Ovary (tissue), 9 donors: ENCODE results near the gene ATXN10. TPM values are rescaled to one million over a fixed set of nuclear protein-coding genes. Genes with fewer than 3 reads are reported as not detected.

Source experiments
- DNase-seq, 5 donors: peaks; one replicate each; pipeline ENCODE4 v3.0.0-alpha.2; 2019 to 2020
- H3K27ac ChIP-seq, 2 donors: fragments of 200-600 bp; one replicate each; pipeline versions ENCODE4 v1.5.1 to v1.8.0; 2019 to 2022
- H3K27me3 ChIP-seq: fragments of 200-600 bp; one replicate; pipeline ENCODE4 v1.8.0; 2022
- H3K36me3 ChIP-seq: fragments of 200-600 bp; sonication (generic); one replicate; pipeline ENCODE4 v1.5.1; 2019
- H3K4me1 ChIP-seq: one replicate; pipeline ENCODE4 v1.8.1; 2013; ENCODE audit warnings: mild to moderate bottlenecking, moderate library complexity; ENCODE audit not compliant: insufficient read depth
- H3K4me3 ChIP-seq: fragments of 200-600 bp; sonication (generic); one replicate; pipeline ENCODE4 v1.5.1; 2017
- H3K9me3 ChIP-seq, 2 donors: fragments of 200-600 bp in 1 of 2; sonication (generic) in 1 of 2; one replicate each; pipeline versions ENCODE4 v1.5.1 to v1.8.1; 2013 to 2019; ENCODE audit warnings: mild to moderate bottlenecking in 1 of 2, moderate library complexity in 1 of 2
- CTCF ChIP-seq, 3 donors: fragments of 450-650 bp in 2 of 3; fragments of 200-600 bp in 1 of 3; IDR thresholded peaks; one replicate each; pipeline versions ENCODE4 v1.5.1 to v1.8.0; 2016 to 2022; ENCODE audit warnings: antibody characterized with exemption in 3 of 3, mild to moderate bottlenecking in 1 of 3
- EP300 ChIP-seq: sonication (generic); formaldehyde crosslinking; IDR thresholded peaks from one replicate; pipeline ENCODE4 v1.6.1; 2017; ENCODE audit warnings: antibody characterized with exemption
- POLR2A ChIP-seq: fragments of 450-650 bp; IDR thresholded peaks from one replicate; pipeline ENCODE4 v1.6.1; 2017; ENCODE audit warnings: antibody characterized with exemption, mild to moderate bottlenecking, moderate library complexity
- WGBS, 3 donors: extraction: QIAGEN DNeasy Blood & Tissue Kit in 1 of 3; methylation state at CpG; one replicate each; pipeline versions ENCODE4 v1.1.5 to v1.1.7; 2013 to 2017; 5-methylcytosine and 5-hydroxymethylcytosine counted together
- intact Hi-C, 4 donors: fragments of 100-400 bp; cut with DNase I; formaldehyde crosslinking; loops; one replicate each; pipeline versions ENCODE4 v1.11.0 to v1.15.1; 2022 to 2023
- polyA plus RNA-seq, 2 donors: library from polyadenylated mRNA; stranded (reverse); fragments of 200-250 nt in 1 of 2; fragments of 350-450 nt in 1 of 2; fragmentation: Illumina TruSeq in 1 of 2; extraction: RNeasy Lipid Tissue Mini Kit (QIAGEN cat#74804) in 1 of 2; gene quantifications; one replicate each; pipeline ENCODE4 v1.2.3, GENCODE V29; 2013 to 2014
- total RNA-seq, 7 donors: library from RNA; depleted of rRNA in 2 of 7; stranded (reverse); fragments of >200 nt in 2 of 7; fragmentation: NEBNext Ultra II Directional in 3 of 7; extraction: Animal tissue kit (Norgen Biotek cat#: 25700) in 3 of 7; gene quantifications; one replicate each; pipeline versions ENCODE4 v1.1.0 to v1.2.4, GENCODE V29; 2016 to 2023
- donor health status: DM: no; HTN: no; CAD: no; lungs with moderate emphysema.
- donor health status: DM: no; HTN: no; CAD: no.
- donor health status: Bipolar disorder and iron deficiency.
- donor health status: DM: yes; HTN: yes; CAD: no.
- donor health status: DM: no; HTN: no; CAD: no.
- donor health status: DM: yes; HTN: yes; CAD: no.

ATXN10 gene
- total and polyA plus RNA-seq, 9 donors, result 77.4 to 241 (median 175) TPM

- WGBS, 3 donors, result 93% methylated on average over 7 of the region's 7 CpGs
- H3K27ac ChIP-seq, result no peak overlapping the region
- H3K4me1 ChIP-seq, result peaks cover 2% of the 10 kb centered on the region
- no peaks in the 10 kb centered on the region for H3K36me3 ChIP-seq
- TF ChIP-seq EP300 (no peak), CTCF (IDR thresholded peaks at IDR 0.05) (no peak), POLR2A (no peak)
- DNase-seq, result no peak
- no peak overlapping the region for H3K4me3 ChIP-seq
- no peaks in the 10 kb centered on the region for H3K9me3 ChIP-seq
- H3K27me3 ChIP-seq, result no peaks in the 10 kb centered on the region
- intact Hi-C loops, result no loop called here
These were observed 165.9 kb downstream of the ATXN10 start for GRCh38 chr22:45837508-45837907.

GRCh38 chr22:45838305-45838887 lies 166.8 kb downstream of the ATXN10 start:
- 91 to 95% (median 91%) methylated on average over 5 of the region's 5 CpGs for WGBS, 3 donors
- no peak for DNase-seq
- Histone ChIP-seq H3K4me1 (peaks cover 2% of the 10 kb centered on the region), H3K36me3 (no peaks in the 10 kb centered on the region), H3K27ac (no peak overlapping the region), H3K4me3 (no peak overlapping the region), H3K27me3 (no peaks in the 10 kb centered on the region), H3K9me3 (no peaks in the 10 kb centered on the region)
- intact Hi-C loops, result no loop called here
- TF ChIP-seq EP300 (no peak), CTCF (IDR thresholded peaks at IDR 0.05) (no peak), POLR2A (no peak)

DNA sequence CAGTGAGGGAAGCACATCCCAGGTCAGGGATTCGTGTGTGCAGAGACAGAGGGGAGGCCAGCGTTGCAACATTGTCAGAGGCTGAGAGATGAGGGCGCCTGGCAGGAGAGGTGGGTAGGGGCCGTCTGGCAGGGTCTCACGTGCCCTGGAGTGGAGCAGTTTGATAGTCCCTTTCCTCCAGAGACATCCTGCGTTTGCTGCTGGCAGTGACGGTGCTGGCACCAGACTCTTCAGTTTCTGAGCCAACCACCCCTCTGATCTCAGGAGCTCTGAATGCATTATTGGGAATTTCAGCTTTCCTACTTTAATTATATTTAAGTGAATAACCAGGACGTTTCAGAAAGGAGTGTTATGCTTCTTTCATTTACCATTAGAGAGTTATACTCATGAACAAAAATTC lies 168.8 kb downstream of the ATXN10 start:
- Histone ChIP-seq H3K27me3 (no peaks in the 10 kb centered on the region), H3K27ac (no peak overlapping the region), H3K36me3 (no peaks in the 10 kb centered on the region), H3K9me3 (no peaks in the 10 kb centered on the region), H3K4me1 (peaks cover 2% of the 10 kb centered on the region), H3K4me3 (no peak overlapping the region)
- no peak for DNase-seq
- intact Hi-C loops, result no loop called here
- 78 to 81% (median 81%) methylated on average over 8 of the region's 8 CpGs for WGBS, 3 donors
- TF ChIP-seq POLR2A (no peak), EP300 (no peak), CTCF (IDR thresholded peaks at IDR 0.05) (no peak)

GRCh38 chr22:45842291-45842991 lies 170.8 kb downstream of the ATXN10 start:
- intact Hi-C loops, result no loop called here
- WGBS, 3 donors, result 82 to 89% (median 85%) methylated on average over 12 of the region's 12 CpGs

More at GRCh38 chr22:45842291-45842991, 170.8 kb downstream of the ATXN10 start:
- Histone ChIP-seq H3K4me3 (no peak overlapping the region), H3K27ac (no peak overlapping the region), H3K4me1 (no peaks in the 10 kb centered on the region), H3K9me3 (no peaks in the 10 kb centered on the region), H3K36me3 (no peaks in the 10 kb centered on the region), H3K27me3 (no peaks in the 10 kb centered on the region)
- DNase-seq, result no peak
- TF ChIP-seq CTCF (IDR thresholded peaks at IDR 0.05), result no peak
- TF ChIP-seq POLR2A, result no peak
- TF ChIP-seq EP300, result no peak
